ENCODE data around the gene NXT1.
A peak's percentile ranks its signal among the peaks of the same experiment; 100 is the strongest.

Gene NXT1

DNA sequence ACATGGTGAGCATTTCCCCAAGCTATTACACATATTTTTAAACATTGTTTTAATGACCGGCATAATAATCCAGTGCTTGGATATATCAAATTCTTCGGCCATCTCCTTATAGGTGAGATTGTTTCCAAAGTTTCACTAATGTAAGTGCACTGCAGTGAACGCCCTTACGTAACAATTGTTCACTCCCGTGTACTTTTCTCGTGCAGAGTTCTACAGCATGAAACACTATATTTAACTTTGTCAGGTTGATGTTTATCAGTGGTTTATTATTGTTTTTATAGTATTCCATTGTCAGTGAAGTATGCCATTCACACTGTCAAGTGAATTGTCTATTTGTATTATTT, 7.9 kb downstream of the NXT1 start:
- H3K27ac ChIP-seq, result peak overlapping the region; percentile 95
- no peak for DNase-seq (ENCODE audit: low read depth, low spot score)

DNA sequence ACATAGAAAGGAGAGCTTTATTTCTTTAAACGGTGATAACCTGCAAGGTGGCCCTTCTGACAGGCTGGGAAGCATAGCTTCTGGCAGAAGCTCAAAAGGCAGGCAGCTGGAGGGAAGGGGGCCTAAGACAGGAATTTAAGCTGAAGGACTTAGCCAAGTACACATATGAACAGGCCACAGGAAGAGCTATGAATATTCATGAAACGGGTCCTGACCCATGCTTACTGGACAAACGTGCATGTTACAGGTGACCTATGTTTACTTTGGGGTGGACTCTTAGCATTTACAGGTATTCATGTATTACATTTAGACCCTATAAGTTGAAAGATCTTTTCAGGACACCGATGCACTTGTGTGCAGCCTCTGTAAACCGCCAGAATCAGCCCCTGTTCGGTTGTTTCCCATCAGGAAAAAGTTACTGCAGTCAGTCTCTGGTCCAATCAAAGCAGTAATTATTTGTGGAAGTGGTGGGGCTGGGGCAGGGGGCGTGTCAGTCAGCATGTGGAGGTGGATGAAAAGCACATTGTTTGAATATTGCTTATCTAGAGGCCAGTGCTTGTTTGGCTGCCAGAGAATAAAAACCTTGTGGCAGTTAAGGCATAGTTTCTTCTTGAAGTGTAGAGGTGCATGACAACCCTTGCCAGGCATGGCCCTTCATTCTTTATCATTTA, 8.5 kb downstream of the NXT1 start:
- DNase-seq (ENCODE audit: low read depth, low spot score), result no peak
- peak overlapping the region; percentile 95 for H3K27ac ChIP-seq

- no peak for DNase-seq (ENCODE audit: low read depth, low spot score)
- H3K27ac ChIP-seq, result peak overlapping the region; percentile 91
Measured at GRCh38 chr20:23360531-23360930, 9.9 kb downstream of the NXT1 start.

- DNase-seq (ENCODE audit: low read depth, low spot score), result no peak
- peak overlapping the region; percentile 91 for H3K27ac ChIP-seq
Measured at GRCh38 chr20:23361119-23361475, 10.5 kb downstream of the NXT1 start.

DNA sequence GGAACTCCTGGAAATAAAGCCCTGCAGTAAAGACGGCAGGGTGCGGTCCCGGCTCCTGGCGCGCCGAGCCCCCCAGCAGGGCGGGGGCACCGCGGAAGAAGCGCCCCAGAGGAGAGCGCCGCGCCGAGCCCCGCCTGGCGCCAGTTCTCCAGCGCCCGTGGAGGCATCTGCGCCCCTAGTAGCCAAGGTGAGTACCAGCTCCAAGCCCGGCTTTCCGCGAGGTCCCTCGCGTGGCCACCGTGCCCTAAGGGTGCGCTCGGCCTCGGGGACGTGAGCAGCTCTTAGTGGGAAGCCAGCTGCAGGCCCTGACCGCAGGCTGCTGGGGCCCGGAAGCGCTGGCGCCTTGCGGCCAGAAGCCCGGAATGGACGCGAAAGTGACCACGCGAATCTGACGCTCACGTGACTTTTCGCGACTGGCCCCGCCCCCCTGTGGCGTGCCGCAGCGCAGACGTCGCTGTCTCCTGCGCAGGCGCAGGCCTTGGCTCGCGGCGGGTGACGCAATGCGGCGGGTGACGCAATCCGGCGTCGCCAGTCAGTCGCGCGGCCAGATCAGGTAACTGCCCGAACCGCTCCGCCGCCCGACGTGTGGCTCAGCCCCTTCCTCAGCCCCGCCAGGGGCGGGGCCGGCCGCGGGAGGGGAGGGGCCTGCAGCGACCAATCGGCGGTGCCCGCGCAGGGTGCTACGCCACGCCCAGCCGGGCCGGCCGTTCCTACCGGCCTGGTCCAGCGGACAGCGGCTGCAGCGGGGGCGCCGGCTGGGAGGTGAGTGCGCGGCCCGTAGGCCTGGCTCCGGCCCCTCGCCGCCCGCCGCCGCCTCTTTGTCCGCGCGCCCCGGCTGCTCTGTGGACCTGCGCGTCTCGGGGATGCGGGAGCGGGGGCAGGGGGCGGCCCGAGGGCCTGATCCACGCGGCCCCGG, 11.1 kb downstream of the NXT1 start, which contains the start of gene GZF1:
TSS of gene GZF1 (plus strand) at position 707 of the 916 bp plus-strand sequence. CDS start 2,202 bp downstream, outside the sequence.
- peak within 1 kb of the TSS; percentile 91 for H3K27ac ChIP-seq
- DNase-seq (ENCODE audit: low read depth, low spot score), result peak; percentile 87

DNA sequence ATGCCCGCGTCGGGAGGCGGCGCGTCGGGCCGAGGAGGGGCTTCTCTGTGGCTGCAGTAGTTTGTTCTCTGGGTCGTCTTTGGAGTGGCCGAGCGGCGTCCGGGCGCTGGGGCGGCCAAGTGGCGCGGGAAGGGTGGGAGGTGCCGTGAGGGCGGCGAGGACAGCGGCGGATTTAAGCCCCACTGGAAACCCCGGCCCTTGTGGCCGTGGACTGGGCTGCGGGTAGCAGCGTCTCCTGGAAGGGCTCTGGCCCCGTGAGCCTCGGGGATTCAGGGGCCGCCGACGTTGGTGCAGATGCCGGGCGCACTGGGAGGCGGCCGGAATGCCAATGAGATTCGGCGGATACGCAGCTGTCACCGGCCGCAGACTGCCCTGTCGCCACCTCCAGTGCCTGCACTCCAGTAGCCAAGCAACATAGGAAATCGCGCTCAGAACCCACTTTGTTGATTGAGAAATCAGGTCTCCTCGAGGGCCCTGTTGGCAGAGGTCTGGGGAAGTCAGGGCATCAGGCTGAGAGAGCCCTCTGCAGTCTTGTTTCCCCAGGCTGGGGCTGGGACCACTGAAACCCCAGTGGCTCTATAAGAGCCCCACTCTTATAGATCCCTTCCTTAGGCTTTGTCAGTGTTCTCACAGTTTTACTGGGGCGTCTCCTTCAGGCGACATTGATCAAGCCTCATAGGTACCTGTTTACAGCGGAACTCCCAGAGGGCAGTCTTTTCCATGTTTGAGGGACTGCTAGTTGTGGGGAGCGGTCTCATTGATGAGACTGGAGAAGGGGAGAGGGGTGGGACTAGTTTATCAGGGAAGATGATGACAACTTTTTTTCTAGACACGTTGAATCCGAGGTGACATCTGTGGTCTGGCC, 12.0 kb downstream of the NXT1 start:
- H3K27ac ChIP-seq, result peak overlapping the region; percentile 91
- no peak for DNase-seq (ENCODE audit: low read depth, low spot score)

DNA sequence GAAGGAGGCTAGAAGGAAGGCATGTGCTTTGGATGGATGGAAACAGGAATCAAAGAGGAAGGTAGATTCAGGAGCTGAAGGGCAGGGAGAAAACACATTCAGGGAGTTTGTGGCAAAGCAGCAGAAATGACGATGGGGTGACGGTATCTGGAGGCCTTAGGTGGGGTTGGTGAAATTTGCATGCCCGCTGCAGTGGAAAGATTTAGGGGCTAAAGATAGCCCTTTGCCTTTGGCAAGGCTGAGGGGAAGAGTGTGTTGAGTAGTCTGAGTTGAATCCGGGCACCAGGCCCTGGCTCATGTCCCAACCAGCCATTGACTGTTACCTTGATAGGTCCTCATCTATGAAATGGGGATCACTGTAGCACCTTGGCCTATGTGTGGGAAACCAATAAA, 12.7 kb downstream of the NXT1 start:
- DNase-seq (ENCODE audit: low read depth, low spot score), result no peak
- H3K27ac ChIP-seq, result peak overlapping the region; percentile 91

DNA sequence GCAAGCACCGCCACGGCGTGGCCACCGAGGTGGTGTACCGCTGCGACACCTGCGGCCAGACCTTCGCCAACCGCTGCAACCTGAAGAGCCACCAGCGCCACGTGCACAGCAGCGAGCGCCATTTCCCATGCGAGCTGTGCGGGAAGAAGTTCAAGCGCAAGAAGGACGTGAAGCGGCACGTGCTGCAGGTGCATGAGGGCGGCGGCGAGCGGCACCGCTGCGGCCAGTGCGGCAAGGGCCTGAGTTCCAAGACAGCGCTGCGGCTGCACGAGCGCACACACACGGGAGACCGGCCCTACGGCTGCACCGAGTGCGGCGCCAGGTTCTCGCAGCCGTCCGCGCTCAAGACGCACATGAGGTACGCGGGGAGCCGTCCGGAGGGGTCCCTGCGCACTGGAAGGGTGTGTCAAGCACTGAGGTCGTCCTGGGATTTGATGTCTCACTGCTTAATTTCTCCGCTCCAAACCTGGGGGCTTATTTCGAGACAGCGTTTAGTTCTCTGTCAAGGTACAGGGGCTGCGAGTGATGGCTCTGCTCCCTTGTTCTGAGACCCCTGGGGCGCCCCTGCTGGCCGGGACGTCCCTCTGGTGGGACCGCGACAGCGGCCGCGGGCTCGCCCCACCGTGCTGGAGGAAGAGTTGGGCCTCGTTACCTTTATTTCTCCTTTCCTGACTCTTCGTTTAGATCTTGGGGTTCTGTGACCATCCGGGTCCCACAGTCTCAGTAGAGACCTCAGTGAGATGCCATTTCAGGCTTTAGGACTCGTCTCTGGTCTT, 15.0 kb downstream of the NXT1 start:
- no peak for DNase-seq (ENCODE audit: low read depth, low spot score)
- H3K27ac ChIP-seq, result peak overlapping the region; percentile 44

- H3K27ac ChIP-seq, result peak overlapping the region; percentile 44
- DNase-seq (ENCODE audit: low read depth, low spot score), result no peak
Measured at GRCh38 chr20:23366384-23366783, 15.8 kb downstream of the NXT1 start.

- peak; percentile 29 for DNase-seq (ENCODE audit: low read depth, low spot score)
- peak overlapping the region; percentile 46 for H3K27ac ChIP-seq
Measured at GRCh38 chr20:23367770-23368169, 17.2 kb downstream of the NXT1 start.

DNA sequence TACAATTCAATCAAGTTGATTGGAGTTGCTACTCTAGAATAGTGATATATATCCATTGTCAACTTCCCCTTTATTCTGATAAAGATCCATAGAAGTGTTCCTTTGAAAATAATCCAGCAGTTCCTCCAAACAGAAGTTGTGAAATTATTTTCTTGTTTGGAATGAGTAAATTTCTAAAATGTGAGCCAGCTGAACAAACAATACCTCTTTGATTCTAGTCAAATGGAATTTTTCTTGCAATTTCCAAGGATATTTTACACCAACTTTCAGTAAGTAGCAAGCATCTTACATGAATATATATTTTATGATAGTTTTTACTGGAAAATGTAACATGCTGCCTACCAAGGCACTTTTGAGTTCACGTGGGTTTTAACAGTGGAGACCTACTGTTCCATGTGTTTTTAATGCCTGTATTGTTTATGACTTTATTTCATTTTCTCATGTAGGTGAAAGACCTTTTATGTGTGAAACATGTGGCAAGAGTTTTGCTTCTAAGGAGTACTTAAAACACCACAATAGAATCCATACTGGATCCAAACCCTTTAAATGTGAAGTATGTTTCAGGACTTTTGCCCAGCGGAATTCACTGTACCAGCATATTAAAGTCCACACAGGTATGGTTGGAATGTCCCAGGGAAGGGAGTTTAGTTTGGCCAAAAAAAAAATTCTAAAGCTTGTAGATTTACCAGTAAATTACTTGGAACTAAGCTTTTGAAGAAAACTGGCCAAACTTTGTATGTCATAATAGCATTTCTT, 17.9 kb downstream of the NXT1 start:
- peak overlapping the region; percentile 46 for H3K27ac ChIP-seq
- DNase-seq (ENCODE audit: low read depth, low spot score), result no peak

GRCh38 chr20:23369072-23369823, 18.7 kb downstream of the NXT1 start:
- peak overlapping the region; percentile 46 for H3K27ac ChIP-seq
- DNase-seq (ENCODE audit: low read depth, low spot score), result no peak

DNA sequence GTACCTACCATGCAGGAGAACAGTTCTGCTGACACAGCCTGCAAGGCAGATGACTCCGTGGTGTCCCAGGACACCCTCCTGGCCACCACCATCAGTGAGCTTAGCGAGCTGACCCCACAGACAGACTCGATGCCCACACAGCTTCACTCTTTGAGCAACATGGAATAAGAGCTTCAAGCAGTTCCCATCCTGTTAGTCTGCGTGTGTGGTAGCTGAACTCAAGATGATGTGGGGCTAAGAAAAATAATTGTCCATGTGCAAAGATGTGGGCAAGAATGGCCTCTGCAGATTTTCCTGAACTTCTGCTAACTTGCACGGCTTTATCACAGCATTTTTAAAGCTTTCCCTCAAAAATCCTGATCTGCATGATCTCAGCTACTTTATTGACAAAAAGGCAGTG, 19.7 kb downstream of the NXT1 start:
- no peak for DNase-seq (ENCODE audit: low read depth, low spot score)
- H3K27ac ChIP-seq, result no peak overlapping the region

GRCh38 chr20:23370873-23371272, 20.3 kb downstream of the NXT1 start:
- no peak for DNase-seq (ENCODE audit: low read depth, low spot score)
- no peak overlapping the region for H3K27ac ChIP-seq

- DNase-seq (ENCODE audit: low read depth, low spot score), result no peak
- H3K27ac ChIP-seq, result no peak overlapping the region
Measured at GRCh38 chr20:23371496-23371895, 20.9 kb downstream of the NXT1 start.

- H3K27ac ChIP-seq, result no peak overlapping the region
- no peak for DNase-seq (ENCODE audit: low read depth, low spot score)
Measured at GRCh38 chr20:23374441-23374840, 23.9 kb downstream of the NXT1 start.

DNA sequence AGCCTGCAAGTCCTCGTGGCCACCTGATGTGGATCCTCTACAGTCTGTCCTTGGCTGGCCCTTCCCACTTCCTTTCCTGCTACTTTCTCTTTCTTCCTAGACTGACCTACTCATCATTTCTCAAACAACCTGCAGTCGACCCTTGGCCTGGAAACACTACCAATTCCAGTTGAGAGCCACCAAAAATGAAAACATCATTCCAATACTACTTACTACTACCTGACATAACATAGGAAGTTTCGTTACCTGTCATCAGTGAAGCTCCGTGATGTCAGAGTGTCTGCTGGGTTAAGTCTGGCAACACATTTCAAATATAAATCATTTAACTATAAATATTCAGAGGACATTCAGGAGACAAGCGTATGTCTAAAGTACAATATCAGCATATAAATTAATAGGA, 25.2 kb downstream of the NXT1 start:
- DNase-seq (ENCODE audit: low read depth, low spot score), result no peak
- no peak overlapping the region for H3K27ac ChIP-seq

- no peak overlapping the region for H3K27ac ChIP-seq
- DNase-seq (ENCODE audit: low read depth, low spot score), result no peak
Measured at GRCh38 chr20:23379772-23380171, 29.2 kb downstream of the NXT1 start.

DNA sequence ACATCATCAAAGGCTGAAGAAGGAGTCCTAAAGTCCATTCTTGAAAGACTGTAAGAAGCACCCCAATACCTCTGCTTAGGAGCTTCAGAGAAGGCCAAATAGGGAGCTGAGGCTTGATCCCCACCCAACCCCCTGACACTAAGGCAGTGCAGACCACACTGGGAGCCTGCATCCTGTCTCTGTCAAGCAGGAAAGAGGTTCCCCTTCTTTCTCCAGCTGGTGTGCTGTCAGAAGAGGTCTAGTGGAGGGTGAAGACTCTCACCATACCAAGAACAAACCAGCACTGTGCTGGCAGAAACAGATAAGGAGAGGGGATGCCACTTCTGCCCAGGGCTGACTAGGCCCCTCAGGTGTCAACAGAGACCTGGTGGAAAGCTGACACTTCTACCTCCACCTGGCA, 31.3 kb downstream of the NXT1 start:
- no peak overlapping the region for H3K27ac ChIP-seq
- DNase-seq (ENCODE audit: low read depth, low spot score), result no peak
